Measurements from ENCODE around the gene NDUFV1. TPM values are rescaled to one million over a fixed set of nuclear protein-coding genes. Genes with fewer than 3 reads are reported as not detected.
"Not testable (repeated sequence)": the region's sequence is repeated elsewhere in the genome, so short reads cannot be mapped to it uniquely, and the experiment has no call there.

Gene NDUFV1
- total RNA-seq, 6 donors from 2014 or later: 169 to 395 (median 205) TPM

- not testable (repeated sequence) for H3K4me1 ChIP-seq; H3K27me3 ChIP-seq; H3K27ac ChIP-seq; H3K36me3 ChIP-seq; H3K9me3 ChIP-seq; H3K4me3 ChIP-seq; ATAC-seq (ENCODE audit: low FRiP score in 2 of 2); DNase-seq
- 67 to 87% methylated on average over 4 to 7 of the region's 7 CpGs for WGBS, 2 donors
Measured at GRCh38 chr11:67622905-67623304, 16.2 kb downstream of the NDUFV1 start.

GRCh38 chr11:67623795-67624194 lies 17.1 kb downstream of the NDUFV1 start:
- not testable (repeated sequence) for DNase-seq; ATAC-seq (ENCODE audit: low FRiP score in 2 of 2); H3K27me3 ChIP-seq; H3K36me3 ChIP-seq; H3K4me1 ChIP-seq; H3K9me3 ChIP-seq; H3K4me3 ChIP-seq; H3K27ac ChIP-seq
- WGBS, 2 donors: 95 to 100% methylated on average over 1 of the region's 1 CpG

GRCh38 chr11:67626131-67626833 lies 19.5 kb downstream of the NDUFV1 start:
- ATAC-seq (ENCODE audit: low FRiP score in 2 of 2); DNase-seq; H3K4me3 ChIP-seq; H3K27me3 ChIP-seq; H3K27ac ChIP-seq; H3K36me3 ChIP-seq; H3K9me3 ChIP-seq: not testable (repeated sequence)
- peaks cover 8 to 20% (median 17%) of the 10 kb centered on the region in 4 donors for H3K4me1 ChIP-seq
- WGBS, 2 donors: 92% methylated on average over 8 to 10 of the region's 10 CpGs

- ATAC-seq (ENCODE audit: low FRiP score in 2 of 2): no peak
- no peaks in the 10 kb centered on the region for H3K36me3 ChIP-seq
- 93 to 96% methylated on average over 5 to 10 of the region's 10 CpGs for WGBS, 2 donors
- H3K27ac ChIP-seq: no peak overlapping the region
- peak in 1 of 2 donors; percentile 12 for DNase-seq
- H3K9me3 ChIP-seq: no peaks in the 10 kb centered on the region
- H3K27me3 ChIP-seq: no peaks in the 10 kb centered on the region
- no peak for TF ChIP-seq POLR2AphosphoS5 (IDR thresholded peaks at IDR 0.05)
- no peak for TF ChIP-seq POLR2A (IDR thresholded peaks at IDR 0.05)
- no peak for TF ChIP-seq EP300 (IDR thresholded peaks at IDR 0.05)
- TF ChIP-seq CTCF (IDR thresholded peaks at IDR 0.05): no peak
- peaks cover 8 to 21% (median 17%) of the 10 kb centered on the region in 4 donors for H3K4me1 ChIP-seq
- no peak overlapping the region for H3K4me3 ChIP-seq
Measured at GRCh38 chr11:67626970-67627369, 20.2 kb downstream of the NDUFV1 start.

GRCh38 chr11:67627441-67627811 lies 20.7 kb downstream of the NDUFV1 start:
- H3K9me3 ChIP-seq: no peaks in the 10 kb centered on the region
- no peaks in the 10 kb centered on the region for H3K27me3 ChIP-seq
- peak in 1 of 2 donors; percentile 17 for DNase-seq
- H3K27ac ChIP-seq: no peak overlapping the region
- no peak for ATAC-seq (ENCODE audit: low FRiP score in 2 of 2)
- H3K4me1 ChIP-seq: peaks cover 8 to 21% (median 17%) of the 10 kb centered on the region in 4 donors
- no peaks in the 10 kb centered on the region for H3K36me3 ChIP-seq
- WGBS, 2 donors: 87 to 91% methylated on average over 3 to 6 of the region's 6 CpGs
- H3K4me3 ChIP-seq: no peak overlapping the region
- TF ChIP-seq POLR2AphosphoS5 (IDR thresholded peaks at IDR 0.05) (no peak), POLR2A (IDR thresholded peaks at IDR 0.05) (no peak), CTCF (IDR thresholded peaks at IDR 0.05) (no peak)

- peak; percentile 16 to 57 for DNase-seq
Measured at GRCh38 chr11:67627812-67628624, 21.3 kb downstream of the NDUFV1 start.

More at GRCh38 chr11:67627812-67628624, 21.3 kb downstream of the NDUFV1 start:
- ATAC-seq (ENCODE audit: low FRiP score in 2 of 2): no peak
- 86 to 91% methylated on average over 12 to 15 of the region's 15 CpGs for WGBS, 2 donors
- H3K27ac ChIP-seq: no peak overlapping the region
- no peaks in the 10 kb centered on the region for H3K27me3 ChIP-seq
- no peaks in the 10 kb centered on the region for H3K36me3 ChIP-seq
- no peak overlapping the region for H3K4me3 ChIP-seq
- H3K4me1 ChIP-seq: peaks cover 8 to 21% (median 17%) of the 10 kb centered on the region in 4 donors
- no peaks in the 10 kb centered on the region for H3K9me3 ChIP-seq
- no peak for TF ChIP-seq CTCF (IDR thresholded peaks at IDR 0.05)
